Retina (tissue), 1 donor: ENCODE results near the gene ITPR2.

Source experiments
- DNase-seq: peaks from one replicate; pipeline ENCODE4 v3.0.0-alpha.2; 2016

Gene ITPR2

GRCh38 chr12:26728205-26729050 is 104.6 kb downstream of the ITPR2 start:
- DNase-seq, result no peak

GRCh38 chr12:26727482-26728204 is 105.4 kb downstream of the ITPR2 start:
- DNase-seq, result no peak

- no peak for DNase-seq
These were observed 106.0 kb downstream of the ITPR2 start for GRCh38 chr12:26726956-26727355.

GRCh38 chr12:26725276-26725916 is 107.6 kb downstream of the ITPR2 start:
- no peak for DNase-seq

- DNase-seq, result no peak
These were observed 108.7 kb downstream of the ITPR2 start for GRCh38 chr12:26724309-26724702.

GRCh38 chr12:26723379-26724308 is 109.3 kb downstream of the ITPR2 start:
- DNase-seq, result no peak

GRCh38 chr12:26721800-26722199 is 111.2 kb downstream of the ITPR2 start:
- no peak for DNase-seq

GRCh38 chr12:26719852-26720251 is 113.1 kb downstream of the ITPR2 start:
- DNase-seq, result no peak

- DNase-seq, result no peak
These were observed 115.2 kb downstream of the ITPR2 start for GRCh38 chr12:26717757-26718156.

GRCh38 chr12:26715232-26715631 is 117.8 kb downstream of the ITPR2 start:
- DNase-seq, result no peak

GRCh38 chr12:26713885-26714383 is 119.1 kb downstream of the ITPR2 start:
- no peak for DNase-seq

- DNase-seq, result no peak
These were observed 120.1 kb downstream of the ITPR2 start for GRCh38 chr12:26712892-26713291.

- DNase-seq, result no peak
These were observed 121.4 kb downstream of the ITPR2 start for GRCh38 chr12:26711569-26711968.

GRCh38 chr12:26711072-26711471 is 121.9 kb downstream of the ITPR2 start:
- DNase-seq, result no peak

- no peak for DNase-seq
These were observed 127.1 kb downstream of the ITPR2 start for GRCh38 chr12:26705851-26706250.

- DNase-seq, result no peak
These were observed 128.1 kb downstream of the ITPR2 start for GRCh38 chr12:26704684-26705460.

GRCh38 chr12:26704214-26704613 is 128.8 kb downstream of the ITPR2 start:
- no peak for DNase-seq

GRCh38 chr12:26702741-26703140 is 130.3 kb downstream of the ITPR2 start:
- no peak for DNase-seq

- no peak for DNase-seq
These were observed 131.3 kb downstream of the ITPR2 start for GRCh38 chr12:26701604-26702215.

GRCh38 chr12:26700430-26700829 is 132.6 kb downstream of the ITPR2 start:
- no peak for DNase-seq

GRCh38 chr12:26699237-26699636 is 133.8 kb downstream of the ITPR2 start:
- no peak for DNase-seq
